ENCODE data around the gene IRF2BPL.

DNA sequence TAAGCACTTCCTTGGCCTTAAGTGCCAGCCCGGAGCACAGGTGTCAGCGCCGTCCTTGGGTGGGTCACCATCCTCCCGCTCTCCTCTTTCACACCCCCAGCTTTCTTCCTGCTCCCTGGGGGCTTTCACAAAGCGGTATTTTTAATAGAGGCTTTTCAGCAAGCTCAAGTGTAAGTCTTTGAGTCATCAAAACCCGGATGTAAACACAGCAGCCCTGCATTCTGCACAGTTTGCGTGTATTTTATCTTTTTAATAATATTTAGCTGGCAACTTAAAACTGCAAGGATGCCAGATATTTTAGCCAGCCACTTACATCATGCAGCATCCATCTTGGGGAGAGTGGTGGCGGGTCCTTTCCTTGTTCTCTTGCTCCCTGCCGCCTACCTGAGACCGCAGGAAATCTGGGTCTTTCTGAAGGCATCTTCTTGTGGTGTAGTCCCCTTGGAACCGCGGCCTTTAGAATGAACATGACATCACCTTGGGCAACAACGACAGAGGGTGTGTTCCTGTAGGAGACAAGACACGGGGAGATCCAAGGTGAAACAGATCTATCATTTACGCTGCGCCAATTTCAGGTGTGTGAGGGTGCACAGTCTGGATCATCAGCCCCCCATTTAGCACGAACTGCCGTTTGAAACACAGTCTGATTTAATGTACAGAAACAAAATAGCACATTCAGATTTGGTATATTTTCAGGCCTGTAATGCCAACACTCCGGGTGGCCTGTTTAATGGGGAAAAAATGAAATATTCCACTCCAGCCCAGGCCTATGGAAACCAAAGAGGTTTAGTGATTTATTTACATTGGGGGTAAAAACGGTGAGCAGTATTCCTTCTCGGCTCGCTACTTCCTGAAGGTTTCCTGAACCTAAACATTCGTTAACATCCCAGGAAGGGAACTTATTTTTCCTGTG lies 12.5 kb upstream of the IRF2BPL start:
- TF ChIP-seq POLR2A (IDR thresholded peaks at IDR 0.05; ENCODE audit: low read depth) (no peak), POLR2AphosphoS5 (IDR thresholded peaks at IDR 0.05) (no peak)
- TF ChIP-seq, protein P1, sequence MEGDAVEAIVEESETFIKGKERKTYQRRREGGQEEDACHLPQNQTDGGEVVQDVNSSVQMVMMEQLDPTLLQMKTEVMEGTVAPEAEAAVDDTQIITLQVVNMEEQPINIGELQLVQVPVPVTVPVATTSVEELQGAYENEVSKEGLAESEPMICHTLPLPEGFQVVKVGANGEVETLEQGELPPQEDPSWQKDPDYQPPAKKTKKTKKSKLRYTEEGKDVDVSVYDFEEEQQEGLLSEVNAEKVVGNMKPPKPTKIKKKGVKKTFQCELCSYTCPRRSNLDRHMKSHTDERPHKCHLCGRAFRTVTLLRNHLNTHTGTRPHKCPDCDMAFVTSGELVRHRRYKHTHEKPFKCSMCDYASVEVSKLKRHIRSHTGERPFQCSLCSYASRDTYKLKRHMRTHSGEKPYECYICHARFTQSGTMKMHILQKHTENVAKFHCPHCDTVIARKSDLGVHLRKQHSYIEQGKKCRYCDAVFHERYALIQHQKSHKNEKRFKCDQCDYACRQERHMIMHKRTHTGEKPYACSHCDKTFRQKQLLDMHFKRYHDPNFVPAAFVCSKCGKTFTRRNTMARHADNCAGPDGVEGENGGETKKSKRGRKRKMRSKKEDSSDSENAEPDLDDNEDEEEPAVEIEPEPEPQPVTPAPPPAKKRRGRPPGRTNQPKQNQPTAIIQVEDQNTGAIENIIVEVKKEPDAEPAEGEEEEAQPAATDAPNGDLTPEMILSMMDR (IDR thresholded peaks at IDR 0.05): no peak
